Heart left ventricle (tissue), 16 donors: ENCODE measurements around the gene RAB1A. TPM values are rescaled to one million over a fixed set of nuclear protein-coding genes. Genes with fewer than 3 reads are reported as not detected.

Experiments used
- ATAC-seq, 4 donors: fragments of 200-7000 bp; cut with Tn5 transposase; one replicate each; pipeline ENCODE4 v1.9.1; 2020 to 2022; ENCODE audit warnings: moderate library complexity in 4 of 4, mild to moderate bottlenecking in 3 of 4, moderate number of reproducible peaks in 1 of 4
- DNase-seq, 5 donors: peaks; one replicate each; pipeline ENCODE4 v3.0.0-alpha.2; 2020
- H3K27ac ChIP-seq, 12 donors: fragments of 200-600 bp; sonication (generic) in 4 of 12; one replicate each; pipeline versions ENCODE4 v1.5.0 to v1.8.0; 2016 to 2022; ENCODE audit warnings: mild to moderate bottlenecking in 2 of 12
- H3K27me3 ChIP-seq, 9 donors: fragments of 200-600 bp; sonication (generic) in 2 of 9; one replicate each; pipeline versions ENCODE4 v1.5.1 to v1.8.0; 2016 to 2022; ENCODE audit warnings: mild to moderate bottlenecking in 3 of 9
- H3K36me3 ChIP-seq, 9 donors: fragments of 200-600 bp; sonication (generic) in 2 of 9; one replicate each; pipeline versions ENCODE4 v1.5.0 to v1.8.0; 2018 to 2022; ENCODE audit warnings: mild to moderate bottlenecking in 2 of 9
- H3K4me1 ChIP-seq, 12 donors: fragments of 200-600 bp; sonication (generic) in 4 of 12; one replicate each; pipeline versions ENCODE4 v1.5.0 to v1.8.0; 2016 to 2022; ENCODE audit warnings: mild to moderate bottlenecking in 3 of 12
- H3K4me3 ChIP-seq, 12 donors: fragments of 200-600 bp; sonication (generic) in 4 of 12; one replicate each; pipeline versions ENCODE4 v1.5.0 to v1.8.0; 2017 to 2022; ENCODE audit warnings: mild to moderate bottlenecking in 9 of 12, moderate library complexity in 4 of 12
- H3K9me3 ChIP-seq, 12 donors: fragments of 200-600 bp; sonication (generic) in 4 of 12; one replicate each; pipeline versions ENCODE4 v1.5.0 to v1.8.0; 2016 to 2022; ENCODE audit warnings: mild to moderate bottlenecking in 1 of 12
- POLR2A ChIP-seq, 2 donors: fragments of 450-650 bp; IDR thresholded peaks; one replicate each; pipeline ENCODE4 v1.6.1; 2017; ENCODE audit warnings: antibody characterized with exemption in 2 of 2, mild to moderate bottlenecking in 2 of 2, moderate library complexity in 2 of 2
- WGBS, 4 donors: extraction: QIAGEN DNeasy Blood & Tissue Kit in 2 of 4; methylation state at CpG; one replicate each; pipeline versions ENCODE4 v1.1.5 to v1.1.7; 2013 to 2018; 5-methylcytosine and 5-hydroxymethylcytosine counted together
- intact Hi-C, 10 donors: fragments of 100-400 bp; cut with DNase I; formaldehyde crosslinking; loops; one replicate each; pipeline versions ENCODE4 v1.11.1 to v1.14.2; 2022
- polyA plus RNA-seq, 2 donors: library from polyadenylated mRNA; stranded (reverse); fragments of 200-250 nt; gene quantifications; one replicate each; pipeline ENCODE4 v1.2.3, GENCODE V29; 2013
- total RNA-seq, 9 donors: library from RNA; depleted of rRNA in 2 of 9; stranded (reverse); fragments of >200 nt in 2 of 9; fragmentation: NEBNext Ultra II Directional in 3 of 9; extraction: Animal tissue kit (Norgen Biotek cat#: 25700) in 3 of 9; gene quantifications; one replicate each; pipeline versions ENCODE4 v1.1.0 to v1.2.4, GENCODE V29; 2016 to 2023
- TF ChIP-seq, protein P1 (sequence below), 12 donors: fragments of 200-600 bp; sonication (generic) in 4 of 12; IDR thresholded peaks; one replicate each; pipeline versions ENCODE4 v1.5.0 to v1.8.0; 2018 to 2022; ENCODE audit warnings: antibody characterized with exemption in 12 of 12, mild to moderate bottlenecking in 5 of 12
- donor health status: ischemic (EF 13 %, LVEDD 7.1; RV severe dilation, severe dysfunction).
- donor health status: healthy with polysubstance abuse.
- donor health status: DM: no; HTN: yes; CAD: no.
- donor health status: DM: no; HTN: no; CAD: no.
- donor health status: ischemic (EF 25% LVEDD 6.9; RV normal size, moderate dysfunction).
- donor health status: ischemic (EF 25% LVEDD 5.7; RV mildly dilated, moderate dysfunction).
- donor health status: healthy.
- donor health status: DM: yes; HTN: yes; CAD: no.
- donor health status: ischemic (EF 35%, LVEDD 5.7; RV mildly dilated, moderate dysfunction).
- donor health status: nonischemic (EF 11% LVEDD 7.7; RV severe dilation, severe dysfunction).
- donor health status: DM: yes; HTN: yes; CAD: no.
- donor health status: PGD.
- donor health status: ischemic (EF 29% LVEDD 5.4; RV normal size, mild dysfunction).
- donor health status: nonischemic (EF 23%, LVEDD 6.1; RV moderate dilation, normal function).

RAB1A gene
- total and polyA plus RNA-seq, 11 donors: 49.0 to 164 (median 118) TPM

DNA sequence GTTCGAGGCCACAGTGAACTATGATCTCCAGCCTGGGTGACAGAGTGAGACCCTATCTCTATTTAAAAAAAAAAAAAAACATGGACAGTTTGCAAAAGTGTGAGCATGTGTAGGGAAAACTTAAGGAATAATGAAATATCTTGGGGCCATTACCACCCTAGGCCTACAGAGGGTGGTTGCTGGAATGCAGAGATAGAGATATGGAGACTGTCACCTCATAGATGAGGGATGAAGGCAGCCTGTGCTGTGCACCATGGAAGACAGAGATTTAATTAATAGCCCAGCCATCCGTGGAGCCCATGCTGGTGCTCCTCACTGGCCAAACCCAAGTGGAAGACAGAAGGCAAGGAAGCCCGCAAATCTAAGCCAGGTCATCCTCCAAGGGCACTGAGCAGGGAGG, 90.3 kb downstream of the RAB1A start:
- no peaks in the 10 kb centered on the region for H3K36me3 ChIP-seq
- intact Hi-C loops: loop anchor here (1.0 to 10.0 kb wide), 10 partner anchors 47 to 533 kb away; partner anchors contain the start of gene SLC1A4 (in 4 of the 10)

DNA sequence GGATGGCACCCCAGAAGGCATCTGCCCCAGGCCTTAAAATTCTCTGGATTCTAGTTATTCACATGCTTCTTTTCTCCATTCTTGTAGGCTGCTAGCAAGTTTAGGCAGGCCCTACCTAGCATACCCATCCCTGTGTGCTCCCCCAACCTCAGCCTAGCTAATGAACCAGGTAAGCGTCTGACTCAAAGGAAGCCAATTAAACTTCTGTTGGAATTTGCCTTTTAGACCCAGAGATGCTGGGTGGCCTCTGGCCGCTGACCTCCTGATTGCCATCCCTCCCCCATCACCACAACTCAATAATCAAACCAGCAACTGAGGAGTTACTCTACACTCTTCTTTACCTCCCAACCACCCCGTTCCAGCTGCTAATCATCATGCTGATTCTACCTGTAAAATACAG, 92.7 kb downstream of the RAB1A start:
- no peak for TF ChIP-seq POLR2A (IDR thresholded peaks at IDR 0.05)
- TF ChIP-seq, protein P1, sequence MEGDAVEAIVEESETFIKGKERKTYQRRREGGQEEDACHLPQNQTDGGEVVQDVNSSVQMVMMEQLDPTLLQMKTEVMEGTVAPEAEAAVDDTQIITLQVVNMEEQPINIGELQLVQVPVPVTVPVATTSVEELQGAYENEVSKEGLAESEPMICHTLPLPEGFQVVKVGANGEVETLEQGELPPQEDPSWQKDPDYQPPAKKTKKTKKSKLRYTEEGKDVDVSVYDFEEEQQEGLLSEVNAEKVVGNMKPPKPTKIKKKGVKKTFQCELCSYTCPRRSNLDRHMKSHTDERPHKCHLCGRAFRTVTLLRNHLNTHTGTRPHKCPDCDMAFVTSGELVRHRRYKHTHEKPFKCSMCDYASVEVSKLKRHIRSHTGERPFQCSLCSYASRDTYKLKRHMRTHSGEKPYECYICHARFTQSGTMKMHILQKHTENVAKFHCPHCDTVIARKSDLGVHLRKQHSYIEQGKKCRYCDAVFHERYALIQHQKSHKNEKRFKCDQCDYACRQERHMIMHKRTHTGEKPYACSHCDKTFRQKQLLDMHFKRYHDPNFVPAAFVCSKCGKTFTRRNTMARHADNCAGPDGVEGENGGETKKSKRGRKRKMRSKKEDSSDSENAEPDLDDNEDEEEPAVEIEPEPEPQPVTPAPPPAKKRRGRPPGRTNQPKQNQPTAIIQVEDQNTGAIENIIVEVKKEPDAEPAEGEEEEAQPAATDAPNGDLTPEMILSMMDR (IDR thresholded peaks at IDR 0.05): no peak
- Histone ChIP-seq H3K9me3 (no peaks in the 10 kb centered on the region), H3K27ac (no peak overlapping the region), H3K4me3 (no peak overlapping the region), H3K36me3 (no peaks in the 10 kb centered on the region), H3K4me1 (peaks cover 0 to 15% (median 4%) of the 10 kb centered on the region in 12 donors), H3K27me3 (no peaks in the 10 kb centered on the region)
- no peak for ATAC-seq
- WGBS, 4 donors: 87 to 94% (median 89%) methylated on average over 3 of the region's 3 CpGs
- intact Hi-C loops: no loop called here
- no peak for DNase-seq

More for the DNA sequence above, 90.3 kb downstream of the RAB1A start:
- H3K9me3 ChIP-seq: peaks cover 0 to 10% (median 5%) of the 10 kb centered on the region in 12 donors
- H3K4me1 ChIP-seq: peaks cover 0 to 17% (median 4%) of the 10 kb centered on the region in 12 donors
- no peak for TF ChIP-seq POLR2A (IDR thresholded peaks at IDR 0.05)
- TF ChIP-seq, protein P1 (IDR thresholded peaks at IDR 0.05): no peak
- H3K4me3 ChIP-seq: no peak overlapping the region
- no peaks in the 10 kb centered on the region for H3K27me3 ChIP-seq
- ATAC-seq (no peak), DNase-seq (no peak)
- 86 to 97% (median 93%) methylated on average over 3 of the region's 3 CpGs for WGBS, 4 donors
- no peak overlapping the region for H3K27ac ChIP-seq

Other genes starting within 250 kb of the RAB1A start
- 10 to 100 TPM in 5 of 9 donors, 1 to 10 TPM in 4; 5.8 to 22.4 (median 10.8) TPM for gene SLC1A4, start 140.7 kb downstream of the RAB1A start, total RNA-seq
- gene SLC1A4, start 140.7 kb downstream of the RAB1A start, polyA plus RNA-seq: 10 to 100 TPM in 1 of 2 donors, 1 to 10 TPM in 1; 3.0 to 19.5 TPM
- gene CEP68, start 73.7 kb downstream of the RAB1A start, total RNA-seq: 10 to 100 TPM; 14.0 to 26.8 (median 18.8) TPM
- 1 to 10 TPM; 6.5 to 7.6 TPM for gene CEP68, start 73.7 kb downstream of the RAB1A start, polyA plus RNA-seq
- gene ACTR2, start 97.7 kb upstream of the RAB1A start, total RNA-seq: 100 to 1,000 TPM in 6 of 9 donors, 10 to 100 TPM in 3; 32.6 to 216 (median 117) TPM
- 10 to 100 TPM; 28.2 to 84.2 TPM for gene ACTR2, start 97.7 kb upstream of the RAB1A start, polyA plus RNA-seq